GM21381 (cell line): ENCODE measurements around the gene CALHM1.

Source experiments
- ATAC-seq: cut with Tn5 transposase; IDR thresholded peaks from one replicate; pipeline ENCODE4 v1.9.1; 2021; ENCODE audit warnings: mild to moderate bottlenecking, moderate library complexity; ENCODE audit not compliant: unreplicated experiment

The CALHM1 gene

DNA sequence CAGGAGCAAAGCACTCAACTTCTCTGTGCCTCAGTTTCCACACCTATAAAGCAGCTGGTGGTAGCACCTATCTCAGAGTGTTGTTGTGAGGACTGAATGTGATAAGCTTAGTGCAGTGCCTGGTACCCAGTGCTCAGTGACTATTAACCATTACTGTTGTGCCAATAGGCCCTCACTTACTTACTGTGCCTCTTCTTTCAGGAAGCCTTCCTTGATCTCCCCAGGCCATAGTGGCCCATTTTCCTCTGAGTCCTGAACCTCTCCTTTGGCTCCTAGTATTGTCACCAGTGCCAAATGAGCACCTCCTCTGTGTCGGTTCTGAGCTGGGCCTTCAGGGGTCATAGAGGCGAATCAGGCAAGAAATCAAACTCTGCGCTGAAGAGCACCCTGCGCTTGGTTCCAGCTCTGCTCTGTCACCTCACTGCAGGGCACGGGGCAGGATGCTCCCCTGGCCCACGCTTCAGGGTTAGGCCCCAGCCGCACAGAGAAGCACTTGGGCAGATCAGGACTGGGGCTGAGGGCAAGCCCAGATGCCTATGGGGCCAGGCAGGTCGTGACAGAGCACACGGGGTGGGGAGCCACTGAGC, 2.5 kb downstream of the CALHM1 start:
- no peak for ATAC-seq

DNA sequence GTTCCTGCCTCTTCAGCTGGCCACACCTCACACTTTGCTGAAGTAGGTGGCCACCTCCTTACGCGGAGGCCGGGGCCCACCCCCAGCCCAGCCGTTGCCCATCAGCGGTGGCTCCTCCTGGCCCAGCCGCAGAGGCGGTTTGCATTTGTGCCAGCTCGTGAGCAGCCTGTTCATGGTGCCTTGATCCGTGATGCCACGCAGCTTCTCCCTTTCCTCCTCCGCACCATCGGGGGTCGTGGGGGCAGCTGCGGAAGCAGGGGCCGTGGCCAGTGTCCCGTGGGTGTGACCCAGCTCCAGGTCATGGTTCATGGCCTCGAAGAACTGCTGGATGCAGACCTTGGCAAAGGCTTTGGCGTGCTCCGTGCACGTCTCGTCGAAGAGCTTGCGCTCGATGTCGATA, 3.5 kb downstream of the CALHM1 start:
- ATAC-seq = no peak

DNA sequence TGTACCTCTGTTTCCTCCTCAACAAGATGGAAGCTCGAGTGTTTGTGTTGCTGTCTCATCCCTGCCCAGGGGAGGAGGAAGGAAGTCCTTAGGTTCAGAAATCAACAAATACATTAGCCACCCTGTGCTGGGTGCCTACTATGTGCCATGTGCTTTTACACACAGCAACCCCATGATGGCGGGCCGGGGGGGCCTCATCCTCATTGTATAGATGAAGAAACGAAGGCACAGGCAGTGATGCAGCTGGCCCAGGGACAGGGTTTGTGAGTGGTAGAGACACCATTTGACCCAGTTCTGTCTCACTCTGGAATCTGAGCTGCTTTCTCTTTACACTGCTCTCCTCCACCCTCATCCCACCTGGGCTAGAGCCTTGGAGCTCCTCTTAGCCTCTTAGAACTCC, 4.7 kb downstream of the CALHM1 start:
- no peak for ATAC-seq

DNA sequence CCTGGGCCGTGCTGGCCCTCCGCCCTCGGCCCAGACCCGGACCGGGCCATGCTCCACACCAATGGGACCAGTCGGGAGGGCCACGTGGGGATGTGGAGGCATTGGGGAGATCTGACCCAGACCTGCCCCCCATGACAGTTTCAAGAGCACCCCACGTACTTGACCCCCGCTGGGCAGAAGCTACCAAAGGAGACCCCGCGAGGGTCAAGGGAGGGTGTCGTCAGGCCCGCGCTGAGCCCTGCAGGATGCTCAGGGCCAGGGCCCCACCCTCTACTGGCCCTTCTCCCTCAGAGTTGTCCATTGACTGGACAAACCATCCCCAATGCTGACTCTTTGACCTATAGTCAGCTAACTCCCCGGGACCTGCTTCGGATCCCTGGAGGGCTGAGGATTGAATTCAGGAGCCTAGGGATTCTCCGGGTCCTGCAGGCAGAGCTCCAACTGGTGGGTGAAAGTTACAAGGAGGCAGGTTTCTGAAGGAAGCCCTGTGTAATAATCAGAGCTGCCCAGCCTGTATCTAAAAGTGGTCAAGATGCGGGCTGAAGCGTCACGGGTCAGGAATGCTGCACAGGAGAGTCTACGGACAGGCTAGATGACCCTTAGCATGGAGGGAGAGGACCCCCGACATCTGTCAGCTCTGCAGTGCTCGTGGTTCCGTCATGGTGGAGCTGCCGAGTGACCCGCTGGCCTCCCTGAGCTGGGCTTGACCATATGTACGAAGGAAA, 6.0 kb downstream of the CALHM1 start:
- no peak for ATAC-seq

DNA sequence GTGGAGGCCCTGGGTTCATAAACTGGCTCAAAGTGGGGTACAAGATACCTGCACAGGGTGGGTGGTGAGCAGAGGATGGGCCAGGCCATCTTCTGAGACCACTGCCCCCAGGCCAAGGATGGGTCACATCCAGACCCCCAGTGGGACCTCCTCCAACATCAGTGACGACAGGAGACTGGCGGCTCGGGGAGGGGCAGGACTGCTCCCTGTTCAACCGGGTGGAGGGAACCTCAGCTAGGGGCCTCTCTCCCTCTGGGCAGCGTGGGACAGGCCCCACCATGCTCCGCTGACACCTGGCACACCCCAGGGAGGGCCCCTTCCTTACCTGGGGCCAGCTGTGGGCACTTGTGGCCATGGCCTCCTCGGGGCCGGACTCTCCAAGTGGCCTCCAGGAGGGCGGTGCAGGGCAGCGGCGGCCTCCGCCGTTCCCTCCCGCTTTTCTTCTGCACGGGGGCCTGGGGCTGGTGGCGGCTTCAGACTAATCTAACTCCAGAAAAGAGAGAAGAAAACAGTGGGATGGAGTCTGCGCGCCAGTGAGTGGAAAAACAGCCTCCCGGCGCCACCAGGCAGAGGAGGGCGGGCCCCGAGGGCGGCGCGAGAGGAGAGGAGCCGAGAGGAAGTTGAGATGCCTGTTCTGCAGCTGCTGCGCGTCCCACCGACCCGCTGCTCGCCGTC, 6.7 kb downstream of the CALHM1 start, which contains the start of gene CALHM2:
Gene CALHM2, minus strand, starts transcription at position 540 of the 675 bp plus-strand sequence. CDS start 2,429 bp downstream, outside the sequence.
- peak; percentile 67 for ATAC-seq

DNA sequence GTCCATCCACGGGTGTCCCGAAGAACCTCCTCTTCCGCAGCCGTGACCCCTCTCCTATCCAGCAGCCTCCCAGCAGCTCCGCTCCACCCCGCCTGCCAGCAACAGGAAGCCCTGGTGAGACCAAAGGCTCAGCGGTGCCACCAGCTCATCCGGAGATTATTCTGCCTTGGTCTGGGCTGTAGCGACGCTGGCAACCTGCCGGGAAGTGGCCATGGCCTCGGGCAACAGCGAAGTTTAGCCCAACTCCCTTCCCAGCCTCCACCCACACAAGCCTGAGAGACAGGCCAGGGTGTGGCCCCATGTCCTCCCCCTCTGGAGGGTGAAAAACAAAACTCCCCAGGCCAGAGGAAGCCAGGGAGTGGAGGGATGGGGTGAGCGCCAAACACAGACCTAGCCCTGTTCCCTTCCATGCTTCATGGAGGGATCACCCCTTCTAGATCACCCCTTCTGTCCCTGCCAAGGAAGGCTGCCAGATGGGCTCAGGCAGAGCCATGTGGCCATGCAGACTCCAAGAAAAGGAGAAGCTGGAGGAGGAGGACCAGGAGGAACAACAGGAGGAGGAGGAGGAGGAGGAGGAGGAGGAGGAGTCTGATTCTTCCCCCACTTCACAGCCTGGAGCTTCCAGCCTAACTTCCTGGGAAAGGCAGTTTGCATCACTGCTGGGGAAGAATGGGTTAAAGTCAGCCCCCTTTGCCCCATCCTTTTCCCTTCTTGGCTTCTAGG, 7.4 kb downstream of the CALHM1 start:
- ATAC-seq = no peak

DNA sequence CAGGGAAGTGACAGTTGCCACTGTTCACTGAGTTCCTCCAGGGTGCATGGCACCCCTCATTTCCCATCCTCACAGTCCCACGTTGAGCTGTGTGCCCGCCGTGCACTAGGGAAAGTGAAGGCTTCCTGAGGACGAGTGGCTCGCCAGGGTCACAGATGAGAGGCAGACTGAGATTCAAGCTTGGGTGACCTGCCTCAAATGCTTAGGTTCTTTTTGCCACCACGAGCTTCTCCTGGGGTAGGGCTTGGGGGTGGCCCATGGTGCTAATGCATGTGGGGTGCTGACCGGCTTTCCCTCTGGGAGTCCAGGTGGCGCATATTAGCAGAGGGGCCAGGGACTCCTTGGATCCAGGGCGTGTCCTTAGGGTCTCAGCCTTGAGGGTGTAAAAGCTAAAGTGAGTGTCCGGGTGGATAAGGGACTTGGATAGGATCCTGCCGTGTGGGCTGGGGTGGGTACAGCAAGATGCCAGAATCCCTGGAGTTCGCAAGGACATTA, 8.5 kb downstream of the CALHM1 start:
- no peak for ATAC-seq

DNA sequence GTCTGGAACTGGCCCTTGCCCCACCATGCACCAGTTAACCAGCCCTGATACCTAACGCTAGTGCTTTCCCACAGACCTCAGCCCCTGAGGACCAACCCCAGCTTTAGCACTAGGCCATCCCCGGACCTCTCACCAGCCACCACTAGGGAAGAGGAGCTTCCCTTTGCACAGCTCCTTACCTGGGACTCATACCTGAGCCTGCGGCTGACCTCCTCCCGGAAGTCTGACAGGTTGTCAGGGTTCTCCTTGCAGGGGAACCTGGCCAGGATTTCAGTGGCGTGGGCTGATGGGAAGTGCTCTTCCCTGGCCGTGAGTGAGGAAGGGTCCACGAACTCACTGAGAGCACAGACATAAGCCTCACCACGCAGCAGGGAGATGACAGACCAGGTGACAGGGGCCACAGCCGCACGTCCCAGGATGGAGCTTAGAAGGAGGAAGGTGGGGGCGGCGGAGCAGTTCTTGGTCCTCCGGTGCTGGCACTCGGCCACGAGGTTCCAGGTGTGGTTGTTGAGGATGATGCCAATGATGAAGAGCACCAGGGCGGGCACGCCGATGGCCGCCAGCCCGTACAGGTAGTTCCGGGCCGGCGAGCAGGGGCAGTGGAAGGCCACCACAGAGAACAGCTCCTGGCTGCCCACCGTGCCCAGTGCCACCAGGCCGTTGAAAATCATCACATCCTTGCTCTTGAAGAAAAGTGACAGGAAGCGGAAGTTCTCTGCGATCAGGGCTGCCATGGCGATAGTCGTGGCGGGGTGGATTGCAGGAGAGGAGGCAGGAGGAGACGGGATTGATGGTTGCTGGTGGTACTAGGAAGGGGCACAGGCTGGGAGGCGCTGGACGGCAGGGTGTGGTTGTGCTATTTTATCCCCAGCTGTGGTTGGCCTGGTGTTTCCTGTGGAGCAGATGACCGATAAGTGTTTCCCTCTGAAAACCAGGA, 9.2 kb downstream of the CALHM1 start:
- ATAC-seq = no peak

DNA sequence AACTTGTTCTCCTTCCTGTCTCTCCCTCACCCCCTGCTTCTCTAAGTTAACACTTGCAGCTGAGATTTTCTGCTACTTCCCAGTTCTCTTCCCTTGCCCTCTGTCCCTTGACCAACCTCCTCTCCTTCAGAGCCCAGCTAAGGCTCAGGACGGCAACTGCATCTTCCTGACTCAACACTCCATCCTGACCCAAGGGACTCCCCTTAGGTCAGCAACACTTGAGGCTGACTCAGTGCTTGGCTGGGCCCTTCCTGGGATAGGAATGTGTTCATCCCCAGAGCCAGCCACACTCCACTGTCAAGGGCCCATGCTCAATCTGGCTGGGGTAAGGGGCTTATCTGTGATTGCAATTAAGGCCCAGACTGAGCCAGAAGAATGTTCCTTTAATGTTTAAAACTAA, 10.0 kb downstream of the CALHM1 start:
- ATAC-seq = no peak

DNA sequence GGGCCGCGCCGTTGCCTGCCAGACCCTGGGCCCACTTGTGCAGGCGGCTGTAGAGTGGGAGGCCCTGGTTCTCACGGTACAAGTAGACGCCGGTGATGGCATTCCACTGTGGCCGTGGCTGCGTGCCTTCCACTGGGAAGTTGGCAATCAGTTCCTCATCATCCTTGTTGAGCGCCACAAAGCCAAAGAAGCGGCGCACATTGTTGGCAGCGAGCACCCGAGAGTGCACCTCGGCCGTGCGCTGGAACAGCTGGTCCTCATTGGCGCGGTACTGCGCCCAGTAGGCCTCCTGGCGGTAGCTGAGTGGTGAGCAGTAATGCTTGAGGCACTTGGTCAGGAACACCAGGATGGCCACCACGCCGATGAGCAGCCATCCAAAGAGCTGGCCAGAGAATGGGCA, 11.5 kb downstream of the CALHM1 start:
- no peak for ATAC-seq

DNA sequence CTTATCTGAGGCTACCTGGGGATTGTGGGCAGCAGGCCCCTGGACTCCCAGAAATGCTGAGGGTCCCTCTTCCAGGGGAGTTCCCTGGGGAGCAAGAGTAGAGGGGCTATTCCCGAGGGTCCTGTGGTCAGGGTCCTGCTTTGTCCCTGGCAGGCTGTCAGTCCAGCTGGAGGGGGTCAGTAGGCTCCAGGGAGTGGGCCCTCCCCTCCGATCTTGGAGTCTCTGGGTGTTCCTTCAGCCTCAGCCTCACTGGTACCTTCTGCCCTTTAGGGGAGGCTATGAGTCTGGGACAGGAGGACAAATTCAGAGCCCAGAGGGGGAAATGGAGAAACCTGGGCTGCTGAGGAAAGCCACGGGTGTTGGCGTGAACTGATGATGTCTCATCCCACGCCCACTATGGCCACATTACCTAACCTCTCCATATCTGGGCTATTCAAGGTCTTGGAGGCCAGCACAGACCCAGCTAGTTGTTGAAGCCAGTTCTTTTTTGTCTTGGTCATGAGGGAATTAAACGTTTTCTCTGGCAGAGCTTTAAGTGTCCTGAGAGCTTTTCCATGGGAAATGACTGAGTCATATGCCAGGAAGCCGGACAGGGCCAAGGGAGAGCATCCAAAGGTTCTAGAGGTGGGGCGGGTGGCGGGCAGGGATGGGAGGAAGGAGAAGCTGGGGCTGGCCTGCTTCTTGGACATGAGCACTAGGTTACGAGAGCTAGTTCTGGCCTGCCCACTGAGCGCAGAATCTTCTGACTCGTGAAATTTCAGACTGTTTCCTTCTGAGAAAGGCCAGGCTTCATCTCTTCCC, 12.7 kb downstream of the CALHM1 start:
- no peak for ATAC-seq

DNA sequence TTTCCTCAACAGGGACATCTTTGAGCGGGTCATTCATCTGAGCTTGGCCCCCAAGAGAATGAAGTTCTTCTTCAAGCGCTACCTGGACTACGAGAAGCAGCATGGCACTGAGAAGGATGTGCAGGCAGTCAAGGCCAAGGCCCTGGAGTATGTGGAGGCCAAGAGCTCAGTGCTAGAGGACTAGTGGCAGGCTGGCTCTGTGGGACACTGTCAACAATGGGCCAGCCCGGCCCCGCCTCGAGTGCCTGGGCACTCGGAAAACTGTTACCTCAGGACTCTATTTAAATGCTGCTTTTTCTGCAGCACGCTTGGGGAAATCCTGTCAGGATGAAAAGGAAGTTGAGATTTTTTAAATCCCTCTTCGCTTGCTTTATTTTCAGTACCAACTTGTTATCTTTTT, 13.3 kb downstream of the CALHM1 start:
- no peak for ATAC-seq

DNA sequence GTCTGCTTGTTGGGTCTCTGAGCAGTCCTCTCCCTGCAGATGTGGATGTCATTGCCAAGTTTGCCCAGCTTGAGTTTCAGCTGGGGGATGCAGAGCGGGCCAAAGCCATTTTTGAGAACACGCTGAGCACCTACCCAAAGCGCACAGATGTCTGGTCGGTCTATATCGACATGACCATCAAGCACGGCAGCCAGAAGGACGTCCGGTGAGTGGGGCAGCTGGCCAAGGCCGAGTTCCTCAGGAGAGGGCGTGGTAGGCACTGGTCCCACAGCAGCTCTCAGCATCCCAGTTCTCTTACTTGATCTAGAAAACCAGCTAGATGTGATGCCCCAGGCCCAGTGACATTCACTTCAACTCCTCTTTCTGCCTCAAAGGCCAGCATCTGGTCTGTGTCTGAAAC, 14.2 kb downstream of the CALHM1 start:
- no peak for ATAC-seq

DNA sequence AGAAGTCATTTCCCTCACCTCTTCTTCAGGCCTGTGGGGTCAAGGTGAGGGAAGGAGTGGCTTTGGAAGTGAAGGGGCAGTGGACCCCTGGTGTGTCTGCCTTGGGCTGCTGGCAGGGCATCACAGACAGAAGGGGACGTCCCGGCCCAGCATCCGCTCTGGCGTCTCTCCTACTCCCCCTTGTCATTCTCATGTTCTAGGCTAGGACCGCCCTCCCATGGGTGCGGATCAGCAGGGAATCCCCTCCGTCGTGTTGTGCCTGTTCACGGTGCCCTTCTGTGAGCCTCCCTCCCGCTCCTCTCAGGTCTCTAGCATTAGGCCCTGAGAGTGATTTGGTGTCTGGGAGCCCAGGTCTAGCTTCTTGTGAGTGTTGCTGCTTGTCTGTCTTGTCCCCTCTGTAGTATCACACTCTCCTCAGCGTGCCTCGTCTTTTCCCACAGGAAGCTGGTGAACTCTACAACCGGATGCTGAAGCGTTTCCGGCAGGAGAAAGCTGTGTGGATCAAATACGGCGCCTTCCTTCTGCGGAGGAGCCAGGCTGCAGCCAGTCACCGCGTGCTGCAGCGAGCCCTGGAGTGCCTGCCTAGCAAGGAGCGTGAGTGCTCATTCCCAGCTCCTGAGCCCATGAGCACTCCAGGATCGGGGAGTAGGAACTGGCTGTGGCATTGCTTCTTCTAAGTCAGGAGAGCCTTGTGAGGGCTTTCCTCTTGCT, 15.1 kb downstream of the CALHM1 start:
- no peak for ATAC-seq

DNA sequence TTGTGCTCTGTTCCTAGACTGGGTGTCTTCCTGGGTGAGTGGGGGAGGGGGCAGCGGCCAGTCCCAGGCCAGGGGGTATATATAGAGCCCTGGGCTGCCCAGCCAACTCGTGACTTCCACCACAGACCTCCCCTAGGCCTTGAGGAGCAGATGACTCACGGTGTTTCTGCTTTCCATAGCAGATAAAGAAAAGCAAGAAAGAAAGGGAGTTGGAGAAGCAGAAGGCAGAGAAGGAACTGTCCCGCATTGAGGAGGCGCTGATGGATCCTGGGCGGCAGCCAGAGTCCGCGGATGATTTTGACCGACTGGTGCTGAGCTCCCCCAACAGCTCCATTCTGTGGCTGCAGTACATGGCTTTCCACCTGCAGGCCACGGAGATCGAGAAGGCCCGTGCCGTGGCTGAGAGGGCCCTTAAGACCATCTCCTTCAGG, 16.7 kb downstream of the CALHM1 start:
- no peak for ATAC-seq

DNA sequence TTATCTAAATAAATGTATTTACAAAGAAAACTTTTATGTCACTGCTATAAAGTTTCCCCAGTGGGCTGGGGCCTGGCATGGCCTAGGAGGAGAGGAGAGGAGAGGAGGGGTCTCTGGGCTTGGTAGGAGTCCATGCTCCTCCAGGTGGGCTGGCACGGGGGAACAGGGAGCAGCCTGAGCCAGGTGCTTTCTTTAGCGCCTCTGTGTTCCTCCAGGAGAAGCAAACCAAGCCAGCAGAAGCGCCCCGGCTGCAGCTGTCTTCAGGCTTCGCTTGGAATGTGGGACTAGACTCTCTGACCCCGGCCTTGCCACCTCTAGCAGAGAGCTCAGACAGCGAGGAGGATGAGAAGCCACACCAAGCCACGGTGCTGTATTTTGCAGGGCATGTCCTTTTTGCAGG, 17.1 kb downstream of the CALHM1 start:
- no peak for ATAC-seq

DNA sequence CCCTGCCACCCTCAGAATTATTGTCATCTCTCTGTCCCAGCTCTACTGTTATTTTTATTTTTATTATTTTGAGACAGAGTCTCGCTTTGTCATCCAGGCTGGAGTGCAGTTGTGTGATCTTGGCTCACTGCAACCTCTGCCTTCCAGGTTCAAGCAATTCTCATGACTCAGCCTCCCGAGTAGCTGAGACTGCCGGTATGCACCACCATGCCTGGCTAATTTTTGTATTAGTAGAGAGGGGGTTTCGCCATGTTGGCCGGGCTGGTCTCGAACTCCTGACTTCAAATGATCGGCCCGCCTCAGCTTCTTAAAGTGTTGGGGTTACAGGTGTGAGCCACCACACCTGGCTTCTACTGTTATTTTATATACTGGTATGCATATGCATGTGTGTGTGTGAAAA, 17.5 kb downstream of the CALHM1 start:
- no peak for ATAC-seq

DNA sequence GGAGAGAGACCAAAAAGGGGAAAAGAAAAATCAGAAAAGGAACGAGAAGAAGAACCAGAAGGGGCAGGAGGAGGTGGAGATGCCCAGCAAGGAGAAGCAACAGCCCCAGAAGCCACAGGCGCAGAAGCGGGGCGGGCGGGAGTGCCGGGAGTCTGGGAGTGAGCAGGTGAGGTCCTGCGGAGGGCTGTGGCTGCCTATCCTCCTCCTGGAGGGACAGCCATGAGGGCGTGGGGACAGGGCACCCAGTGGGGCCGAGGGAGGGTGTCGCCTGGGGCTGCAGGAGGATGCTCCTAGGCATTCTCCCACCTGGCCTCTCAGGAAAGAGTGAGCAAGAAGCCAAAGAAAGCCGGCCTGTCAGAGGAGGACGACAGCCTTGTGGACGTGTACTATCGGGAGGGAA, 18.3 kb downstream of the CALHM1 start:
- ATAC-seq = no peak

DNA sequence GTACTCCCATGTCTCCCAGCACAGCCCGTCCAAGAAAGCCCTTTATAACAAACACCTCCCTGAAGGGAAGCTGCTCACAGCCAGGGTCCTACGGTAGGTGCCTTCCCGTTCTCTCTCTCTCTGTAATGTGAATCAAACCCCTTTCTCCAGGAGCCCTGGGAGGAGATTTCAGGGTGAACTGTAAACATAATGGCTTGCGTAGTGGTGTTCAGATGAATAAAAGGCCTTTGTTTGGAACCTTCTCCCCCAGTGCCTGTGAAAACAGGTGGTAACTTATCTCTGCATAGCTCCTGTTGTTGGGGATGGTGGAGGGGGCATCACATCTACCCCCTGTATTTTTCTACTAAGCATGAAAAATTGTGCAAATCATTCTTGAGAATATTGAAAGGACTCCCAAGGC, 18.9 kb downstream of the CALHM1 start:
- ATAC-seq = no peak
